Common myeloid progenitor, CD34-positive (primary cell): ENCODE results near the gene AEBP1.

Experiments used
- CTCF ChIA-PET: fragments of 350-600 bp; sonication (Branson Sonifier 250); formaldehyde crosslinking; loops from one replicate; lab custom pipeline; 2021; ENCODE audit warnings: antibody characterized with exemption; lab: Charles Lee
- POLR2A ChIA-PET: fragments of 350-600 bp; sonication (Branson Sonifier 250); formaldehyde crosslinking; loops from one replicate; lab custom pipeline; 2021; ENCODE audit warnings: antibody characterized with exemption; lab: Charles Lee
- DNase-seq, 3 donors: peaks; one replicate each; pipeline versions ENCODE4 v3.0.0 to v3.0.0-alpha.2; 2013
- H3K27ac ChIP-seq, 2 experiments: 1 replicate in 1 of 2; 2 replicates in 1 of 2; pipeline ENCODE4 v1.7.0; 2013; ENCODE audit warnings: inconsistent platforms in 2 of 2, low read length in 2 of 2, mild to moderate bottlenecking in 2 of 2, low read depth in 1 of 2, moderate library complexity in 1 of 2; ENCODE audit not compliant: severe bottlenecking in 2 of 2, insufficient read depth in 1 of 2, poor library complexity in 1 of 2
- H3K27me3 ChIP-seq, 5 experiments: replicated peaks in 2 of 5; 1 replicate in 3 of 5; 2 replicates in 2 of 5; pipeline versions ENCODE4 v1.6.1 to v1.7.0; 2013; ENCODE audit warnings: low read length in 4 of 5, mild to moderate bottlenecking in 2 of 5, moderate library complexity in 2 of 5, inconsistent platforms in 1 of 5; ENCODE audit not compliant: insufficient read depth in 5 of 5, control insufficient read depth in 4 of 5
- H3K36me3 ChIP-seq, 4 experiments: 1 replicate in 2 of 4; 2 replicates in 2 of 4; pipeline versions ENCODE4 v1.6.1 to v1.7.0; 2013; ENCODE audit warnings: low read length in 3 of 4, control low read depth in 1 of 4, mild to moderate bottlenecking in 1 of 4; ENCODE audit not compliant: control insufficient read depth in 4 of 4, insufficient read depth in 4 of 4
- H3K4me1 ChIP-seq, 4 experiments: 1 replicate in 3 of 4; 2 replicates in 1 of 4; pipeline versions ENCODE4 v1.6.1 to v1.7.1; 2013; ENCODE audit warnings: low read length in 3 of 4, mild to moderate bottlenecking in 3 of 4, control low read depth in 1 of 4, inconsistent platforms in 1 of 4, moderate library complexity in 1 of 4; ENCODE audit not compliant: control insufficient read depth in 4 of 4, insufficient read depth in 4 of 4; ENCODE audit errors: control extremely low read depth in 1 of 4
- H3K4me3 ChIP-seq, 7 experiments: 1 replicate in 4 of 7; 2 replicates in 3 of 7; pipeline versions ENCODE4 v1.5.1 to v1.7.0; 2013; ENCODE audit warnings: mild to moderate bottlenecking in 7 of 7, low read length in 6 of 7, moderate library complexity in 6 of 7, inconsistent platforms in 2 of 7, low read depth in 2 of 7, control low read depth in 1 of 7; ENCODE audit not compliant: insufficient read depth in 4 of 7, control insufficient read depth in 1 of 7; ENCODE audit errors: extremely low read depth in 1 of 7
- H3K9me3 ChIP-seq, 5 experiments: 1 replicate in 4 of 5; 2 replicates in 1 of 5; pipeline versions ENCODE4 v1.6.1 to v1.7.1; 2013; ENCODE audit warnings: low read length in 4 of 5, mild to moderate bottlenecking in 2 of 5, inconsistent platforms in 1 of 5, low read depth in 1 of 5, moderate library complexity in 1 of 5; ENCODE audit not compliant: control insufficient read depth in 4 of 5, insufficient read depth in 2 of 5; ENCODE audit errors: control extremely low read depth in 1 of 5
- WGBS: methylation state at CpG from one replicate; pipeline ENCODE4 v1.1.5; 2013; ENCODE audit not compliant: insufficient coverage; 5-methylcytosine and 5-hydroxymethylcytosine counted together

AEBP1 gene

GRCh38 chr7:44079331-44080021 lies 24.7 kb upstream of the AEBP1 start:
- no peak overlapping the region for H3K27ac ChIP-seq
- no peak overlapping the region for H3K4me3 ChIP-seq
- CTCF ChIA-PET: interaction anchor here (1.4 to 2.1 kb wide), 2 partner anchors 28 to 117 kb away, joined by 3 to 6 read pairs; no protein-coding TSS in a partner anchor
- H3K4me1 ChIP-seq: peaks cover 3 to 25% (median 17%) of the 10 kb centered on the region in 4 experiments
- POLR2A ChIA-PET: interaction anchor here (0.5 kb wide), 1 partner anchor 758 kb away, joined by 3 read pairs; no protein-coding TSS in a partner anchor
- H3K36me3 ChIP-seq: peaks cover 5 to 58% (median 42%) of the 10 kb centered on the region in 4 experiments
- no peaks in the 10 kb centered on the region for H3K9me3 ChIP-seq
- 97% methylated on average over 6 of the region's 11 CpGs for WGBS
- H3K27me3 ChIP-seq: no peaks in the 10 kb centered on the region
- DNase-seq: no peak

GRCh38 chr7:44080118-44080517 lies 24.0 kb upstream of the AEBP1 start:
- 100% methylated on average over 4 of the region's 5 CpGs for WGBS
- peaks cover 5 to 58% (median 42%) of the 10 kb centered on the region in 4 experiments for H3K36me3 ChIP-seq
- no peak overlapping the region for H3K27ac ChIP-seq
- H3K4me1 ChIP-seq: peaks cover 3 to 23% (median 13%) of the 10 kb centered on the region in 4 experiments
- ChIA-PET POLR2A (interaction anchor here (1.4 kb wide), 1 partner anchor 17 kb away, joined by 4 read pairs; no protein-coding TSS in a partner anchor), CTCF (interaction anchor here (1.4 to 2.1 kb wide), 3 partner anchors 12 to 117 kb away, joined by 3 to 6 read pairs (median 5); no protein-coding TSS in a partner anchor)
- no peak overlapping the region for H3K4me3 ChIP-seq
- no peak for DNase-seq
- no peaks in the 10 kb centered on the region for H3K27me3 ChIP-seq
- H3K9me3 ChIP-seq: no peaks in the 10 kb centered on the region

GRCh38 chr7:44080686-44081265 lies 23.4 kb upstream of the AEBP1 start:
- ChIA-PET CTCF (interaction anchor here (1.2 to 2.1 kb wide), 4 partner anchors 8 to 116 kb away, joined by 3 to 6 read pairs (median 5); no protein-coding TSS in a partner anchor), POLR2A (interaction anchor here (1.4 kb wide), 1 partner anchor 17 kb away, joined by 4 read pairs; no protein-coding TSS in a partner anchor)
- no peak overlapping the region for H3K27ac ChIP-seq
- peaks cover 3 to 23% (median 13%) of the 10 kb centered on the region in 4 experiments for H3K4me1 ChIP-seq
- peak overlapping the region in 2 of 7 experiments; percentile 85 to 90 for H3K4me3 ChIP-seq
- peaks cover 4 to 52% (median 40%) of the 10 kb centered on the region in 4 experiments for H3K36me3 ChIP-seq
- no peak for DNase-seq
- 96% methylated on average over 9 of the region's 11 CpGs for WGBS
- no peaks in the 10 kb centered on the region for H3K9me3 ChIP-seq
- H3K27me3 ChIP-seq: no peaks in the 10 kb centered on the region

GRCh38 chr7:44081266-44081748 lies 22.8 kb upstream of the AEBP1 start:
- peak; percentile 58 to 89 (median 76) for DNase-seq
- Histone ChIP-seq H3K27me3 (no peaks in the 10 kb centered on the region), H3K4me1 (peaks cover 3 to 23% (median 13%) of the 10 kb centered on the region in 4 experiments), H3K4me3 (peak overlapping the region in 6 of 7 experiments; percentile 19 to 90 (median 63)), H3K27ac (no peak overlapping the region), H3K9me3 (no peaks in the 10 kb centered on the region), H3K36me3 (peaks cover under 1 to 46% (median 35%) of the 10 kb centered on the region in 4 experiments)
- CTCF ChIA-PET: interaction anchor here (1.2 to 2.1 kb wide), 4 partner anchors 9 to 116 kb away, joined by 3 to 6 read pairs (median 5); no protein-coding TSS in a partner anchor
- WGBS: 23% methylated on average over 3 of the region's 9 CpGs
- POLR2A ChIA-PET: interaction anchor here (1.4 kb wide), 1 partner anchor 16 kb away, joined by 4 read pairs; no protein-coding TSS in a partner anchor

GRCh38 chr7:44082541-44083207 lies 21.5 kb upstream of the AEBP1 start:
- H3K27ac ChIP-seq: peak overlapping the region in 1 of 2 experiments; percentile 70
- POLR2A ChIA-PET: no interaction called here
- 0% methylated on average over 33 of the region's 54 CpGs for WGBS

GRCh38 chr7:44083796-44084195 lies 20.3 kb upstream of the AEBP1 start:
- H3K27me3 ChIP-seq: no peaks in the 10 kb centered on the region
- no peak overlapping the region for H3K27ac ChIP-seq
- ChIA-PET CTCF (interaction anchor here (0.8 kb wide), 1 partner anchor 9 kb away, joined by 3 read pairs; no protein-coding TSS in a partner anchor), POLR2A (no interaction called here)
- no peaks in the 10 kb centered on the region for H3K9me3 ChIP-seq
- WGBS: 100% methylated on average over 2 of the region's 3 CpGs
- DNase-seq: no peak
- no peak overlapping the region for H3K4me3 ChIP-seq
- peaks cover 0 to 22% (median 12%) of the 10 kb centered on the region in 4 experiments for H3K36me3 ChIP-seq
- peaks cover 3 to 18% (median 13%) of the 10 kb centered on the region in 4 experiments for H3K4me1 ChIP-seq

More at GRCh38 chr7:44082541-44083207, 21.5 kb upstream of the AEBP1 start:
- H3K27me3 ChIP-seq: no peaks in the 10 kb centered on the region
- H3K36me3 ChIP-seq: peaks cover 0 to 33% (median 23%) of the 10 kb centered on the region in 4 experiments
- H3K9me3 ChIP-seq: no peaks in the 10 kb centered on the region
- peak; percentile 98 to 100 (median 99) for DNase-seq
- peaks cover 3 to 20% (median 13%) of the 10 kb centered on the region in 4 experiments for H3K4me1 ChIP-seq
- peak overlapping the region; percentile 28 to 80 (median 67) for H3K4me3 ChIP-seq
- CTCF ChIA-PET: no interaction called here
